HG03571 (cell line): ENCODE measurements around the gene IL18R1.

Experiments used
- ATAC-seq: cut with Tn5 transposase; IDR thresholded peaks from one replicate; pipeline ENCODE4 v1.9.1; 2021; ENCODE audit not compliant: unreplicated experiment

The IL18R1 gene

GRCh38 chr2:102427249-102427648, 71.7 kb downstream of the IL18R1 start:
- no peak for ATAC-seq

- no peak for ATAC-seq
Measured at GRCh38 chr2:102428573-102428972, 73.0 kb downstream of the IL18R1 start.

- ATAC-seq, result no peak
Measured at GRCh38 chr2:102432386-102432785, 76.8 kb downstream of the IL18R1 start.

GRCh38 chr2:102433973-102434654, 78.5 kb downstream of the IL18R1 start:
- no peak for ATAC-seq

- peak; percentile 61 for ATAC-seq
Measured at GRCh38 chr2:102434655-102435381, 79.2 kb downstream of the IL18R1 start.

GRCh38 chr2:102435741-102436140, 80.1 kb downstream of the IL18R1 start:
- no peak for ATAC-seq

- no peak for ATAC-seq
Measured at GRCh38 chr2:102436323-102436722, 80.7 kb downstream of the IL18R1 start.

GRCh38 chr2:102437122-102437521, 81.5 kb downstream of the IL18R1 start:
- ATAC-seq, result no peak

GRCh38 chr2:102438111-102438510, 82.5 kb downstream of the IL18R1 start:
- no peak for ATAC-seq

- no peak for ATAC-seq
Measured at GRCh38 chr2:102438578-102438977, 83.0 kb downstream of the IL18R1 start.

- ATAC-seq, result no peak
Measured at GRCh38 chr2:102439065-102439695, 83.6 kb downstream of the IL18R1 start.

GRCh38 chr2:102442967-102443828, 87.6 kb downstream of the IL18R1 start:
- peak; percentile 61 for ATAC-seq

- ATAC-seq, result no peak
Measured at GRCh38 chr2:102444233-102444632, 88.6 kb downstream of the IL18R1 start.

- ATAC-seq, result no peak
Measured at GRCh38 chr2:102446936-102447335, 91.3 kb downstream of the IL18R1 start.
